ENCODE results near the gene EML1.

Gene EML1

DNA sequence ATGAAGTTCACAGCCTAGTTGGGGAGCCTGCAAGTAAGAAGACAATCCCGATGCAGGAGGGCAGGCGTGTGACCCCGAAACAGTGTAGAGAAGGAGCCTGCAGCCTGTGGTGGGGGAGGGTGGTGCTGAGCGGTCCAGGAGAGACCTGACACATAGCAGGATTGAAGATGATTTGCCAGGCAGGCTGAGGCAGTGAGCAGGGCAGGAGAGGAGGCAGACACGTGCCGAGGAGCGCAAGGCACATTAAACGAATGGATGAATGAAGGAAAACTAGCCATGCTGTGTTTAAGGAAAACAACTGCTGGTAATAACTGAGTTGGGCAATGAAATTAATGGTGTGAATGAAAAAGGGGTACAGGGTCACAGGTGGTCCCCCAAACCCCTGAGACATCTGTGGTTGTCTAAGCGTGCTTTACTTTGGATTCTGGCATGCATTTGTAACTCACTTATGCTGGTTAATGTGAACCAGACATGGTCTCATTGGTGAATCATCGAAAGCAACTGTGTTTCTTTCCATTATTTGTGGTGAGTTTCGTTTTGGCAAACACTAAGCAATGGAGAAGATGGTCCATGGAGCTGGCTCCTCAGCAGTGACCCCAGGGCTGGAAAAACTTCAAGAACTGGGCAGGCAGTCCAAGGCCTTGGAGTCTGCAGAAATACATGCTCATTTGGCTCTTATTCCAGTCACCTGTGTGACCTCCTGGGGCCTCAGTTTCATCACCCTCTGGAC is 175.1 kb downstream of the EML1 start:
- no peak for DNase-seq (ENCODE audit: low read depth)

DNA sequence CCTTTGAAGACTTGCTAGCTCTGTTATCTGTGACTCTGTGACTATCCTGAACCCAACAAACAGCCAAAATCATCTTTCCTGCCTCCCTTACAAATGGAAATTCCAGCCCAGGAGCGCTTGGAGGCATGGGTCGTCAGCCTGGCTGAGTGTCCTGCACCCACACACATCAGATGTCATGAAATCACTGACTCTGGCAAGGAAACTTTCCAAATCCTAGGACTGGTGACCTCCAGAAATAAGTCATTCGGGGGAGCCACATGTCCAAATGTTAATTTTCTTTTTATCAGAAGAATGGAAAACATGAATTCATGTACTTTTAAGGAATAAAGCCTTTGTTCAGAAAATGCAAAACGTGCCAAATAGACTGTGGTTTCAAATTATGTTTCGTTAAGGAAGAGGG is 175.7 kb downstream of the EML1 start:
- DNase-seq (ENCODE audit: low read depth), result no peak

DNA sequence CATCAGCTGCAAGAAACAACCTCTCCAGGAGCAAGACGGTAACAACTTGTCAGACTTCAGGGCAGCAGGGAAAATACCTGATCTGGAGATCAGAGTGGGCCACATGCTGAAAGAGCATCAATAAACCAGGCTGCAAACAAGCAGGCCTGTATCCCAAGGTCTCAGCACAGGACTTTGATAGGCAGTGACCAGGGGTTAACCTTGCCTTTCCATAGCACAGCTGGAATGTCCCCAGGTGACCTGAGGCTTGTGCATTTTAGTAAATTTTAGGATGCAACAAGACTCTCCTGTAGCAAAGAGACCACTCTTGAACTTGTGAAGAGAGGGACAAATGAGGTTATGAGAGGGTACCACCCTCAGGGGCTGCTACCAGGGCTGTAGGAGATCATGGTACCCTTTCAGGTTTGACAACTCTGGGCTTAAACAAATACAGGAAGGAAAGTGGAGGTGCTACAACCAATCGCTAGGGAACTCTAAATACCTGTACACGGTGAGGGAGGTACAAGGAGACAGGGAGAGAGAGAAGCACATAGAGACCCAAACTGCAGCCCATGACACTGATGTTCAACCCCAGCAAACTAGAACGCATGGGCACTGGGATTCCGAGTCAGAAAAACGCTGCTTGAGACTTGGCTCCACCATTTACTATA is 176.6 kb downstream of the EML1 start:
- DNase-seq (ENCODE audit: low read depth), result no peak

DNA sequence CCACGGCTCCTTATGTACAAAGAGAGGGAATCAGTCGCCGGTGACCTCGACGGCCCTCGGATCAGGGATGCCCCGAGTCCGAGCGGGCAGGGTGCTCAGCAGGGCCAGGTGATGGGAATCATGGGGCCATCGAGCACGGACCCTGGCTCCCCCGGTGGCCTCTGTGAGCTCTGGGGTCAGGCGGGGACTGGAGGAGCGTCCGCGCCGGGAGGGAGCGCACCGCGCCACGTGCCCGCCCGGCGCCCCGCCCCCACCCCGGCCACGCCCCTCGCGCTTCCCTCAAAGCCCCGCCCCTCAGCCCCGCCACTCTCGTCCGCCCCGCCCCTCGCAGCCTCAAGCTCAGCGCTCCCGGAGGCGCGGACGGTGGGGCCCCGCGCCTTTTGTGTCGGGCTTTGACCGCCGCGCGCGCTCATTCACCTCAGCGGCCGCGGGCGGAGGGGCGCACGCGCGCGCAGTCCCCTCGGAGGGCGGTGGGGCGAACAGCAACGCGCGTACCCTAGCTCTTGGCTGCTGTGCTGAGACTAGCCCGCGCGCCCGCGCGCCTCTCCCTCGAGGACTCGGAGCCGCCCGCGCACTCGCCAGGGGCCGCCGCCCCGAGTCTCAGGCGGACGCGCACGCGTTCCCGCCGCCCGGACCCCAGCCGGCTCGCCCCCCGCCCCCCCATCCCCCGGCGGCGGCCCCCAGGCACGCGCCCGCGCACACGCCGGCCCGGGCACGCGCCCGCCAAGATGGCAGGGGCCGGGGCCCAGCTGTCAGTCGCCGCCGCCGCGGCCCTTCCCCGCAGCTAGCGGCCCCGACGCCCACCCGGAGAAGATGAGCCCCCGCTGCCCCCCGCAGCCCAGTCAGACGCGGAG is 178.1 kb downstream of the EML1 start:
- DNase-seq (ENCODE audit: low read depth), result peak; percentile 70

DNA sequence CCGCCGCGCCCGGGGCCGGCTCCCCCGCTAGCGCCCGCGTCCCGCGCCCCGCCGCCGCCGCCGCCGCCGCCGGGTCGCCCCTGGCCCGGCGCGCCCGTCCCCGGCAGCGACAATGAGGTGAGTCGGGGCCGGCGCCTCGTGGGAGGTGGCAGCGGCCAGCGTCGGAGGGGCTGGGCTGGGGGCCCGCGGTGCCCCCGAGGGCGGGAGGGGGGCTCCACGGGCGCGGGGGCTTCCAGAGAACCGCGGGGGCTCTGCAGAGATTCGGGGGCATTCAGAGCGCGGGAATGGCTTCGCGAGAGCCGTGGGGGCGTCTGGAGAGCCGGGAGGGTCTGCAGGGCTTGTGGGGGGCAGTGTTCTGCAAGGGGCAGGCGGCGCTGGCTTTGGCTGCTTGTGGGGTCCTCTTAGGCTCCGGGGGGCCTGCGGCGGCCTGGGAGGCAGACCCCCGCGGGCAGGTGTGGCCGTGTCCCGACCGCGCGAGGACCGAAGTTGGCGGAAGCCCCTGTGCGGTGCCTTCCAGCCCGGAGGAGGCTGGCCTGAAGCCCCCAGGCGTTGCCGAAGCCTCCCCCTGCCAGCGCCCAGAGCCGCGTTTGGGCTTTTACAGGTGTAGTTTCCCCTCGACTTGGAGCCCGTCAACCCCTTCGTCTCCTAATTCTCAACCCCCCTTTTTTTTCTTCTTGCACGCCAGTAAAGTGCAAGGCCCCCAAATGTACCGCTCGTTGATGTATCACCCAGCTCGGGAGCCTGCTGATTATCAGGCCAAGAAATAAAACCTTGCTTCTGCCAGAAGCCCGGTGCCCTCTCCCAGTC is 178.9 kb downstream of the EML1 start:
- peak; percentile 4 for DNase-seq (ENCODE audit: low read depth)

DNA sequence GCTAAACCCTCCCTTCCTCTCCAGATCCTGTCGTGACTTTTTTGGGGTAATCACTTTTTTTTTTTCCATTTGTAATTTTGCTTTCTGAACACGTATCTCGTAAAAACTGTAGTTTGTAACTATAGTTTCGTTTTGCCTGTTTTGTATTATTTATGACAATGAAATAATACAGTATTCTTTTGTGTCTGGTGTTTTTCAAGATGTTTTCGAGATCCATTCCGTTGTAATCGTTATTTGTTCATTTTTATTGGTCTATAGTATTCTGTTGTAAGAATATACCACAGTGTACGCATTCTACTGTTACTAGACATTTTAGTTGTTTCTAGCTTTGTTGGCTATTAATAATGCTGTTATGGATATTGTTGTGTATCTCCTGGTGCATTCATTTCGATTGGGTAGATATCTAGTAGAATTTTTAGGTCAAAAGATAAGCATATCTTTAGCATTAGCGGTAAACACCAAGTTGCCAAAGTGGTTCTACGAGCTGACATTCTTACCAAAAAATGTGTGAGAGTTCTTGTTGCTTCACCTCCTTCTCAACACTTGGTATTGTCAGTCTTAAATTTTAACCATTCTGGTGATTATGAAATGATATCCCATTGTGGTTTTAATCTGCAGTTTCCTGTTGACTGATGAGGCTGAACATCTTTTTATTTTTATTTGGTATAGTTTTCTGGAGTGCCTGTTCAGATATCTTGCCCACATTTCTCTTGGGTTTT is 179.7 kb downstream of the EML1 start:
- DNase-seq (ENCODE audit: low read depth), result no peak

DNA sequence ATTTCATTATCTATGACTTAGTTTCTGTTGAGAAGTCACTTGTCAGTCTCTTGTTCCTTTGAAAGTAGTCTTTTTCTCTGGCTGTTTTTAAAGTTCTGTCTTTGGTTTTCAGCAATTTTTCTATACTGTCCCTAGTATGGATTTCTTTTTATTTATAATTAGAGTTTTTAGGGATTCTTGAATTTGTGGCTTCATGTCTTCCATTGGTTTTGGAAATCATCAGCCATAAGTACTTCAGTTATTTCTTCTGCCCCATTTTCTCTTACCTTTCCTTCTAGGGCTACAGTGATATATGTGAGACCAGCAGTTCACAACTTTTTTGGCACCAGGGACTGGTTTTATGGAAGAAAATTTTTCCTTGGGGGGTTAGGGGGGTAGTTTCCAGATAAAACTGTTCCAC is 182.0 kb downstream of the EML1 start:
- DNase-seq (ENCODE audit: low read depth), result no peak

DNA sequence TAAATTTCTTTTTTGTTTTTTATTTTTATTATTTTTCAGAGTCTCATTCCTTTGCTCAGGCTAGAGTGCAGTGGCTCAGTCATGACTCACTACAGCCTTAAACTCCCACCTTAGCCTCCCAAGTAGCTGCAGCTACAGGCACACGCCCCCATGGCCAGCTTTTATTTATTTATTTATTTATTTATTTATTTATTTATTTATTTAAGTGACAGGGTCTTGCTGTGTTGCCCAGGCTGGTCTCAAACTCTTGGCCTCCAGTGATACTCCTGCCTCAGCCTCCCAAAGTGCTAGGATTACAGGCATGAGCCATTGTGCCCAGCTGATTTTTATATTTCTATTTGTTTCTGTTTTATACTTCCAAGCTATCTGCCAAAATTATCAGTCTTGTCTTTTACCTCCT is 182.8 kb downstream of the EML1 start:
- DNase-seq (ENCODE audit: low read depth), result no peak

DNA sequence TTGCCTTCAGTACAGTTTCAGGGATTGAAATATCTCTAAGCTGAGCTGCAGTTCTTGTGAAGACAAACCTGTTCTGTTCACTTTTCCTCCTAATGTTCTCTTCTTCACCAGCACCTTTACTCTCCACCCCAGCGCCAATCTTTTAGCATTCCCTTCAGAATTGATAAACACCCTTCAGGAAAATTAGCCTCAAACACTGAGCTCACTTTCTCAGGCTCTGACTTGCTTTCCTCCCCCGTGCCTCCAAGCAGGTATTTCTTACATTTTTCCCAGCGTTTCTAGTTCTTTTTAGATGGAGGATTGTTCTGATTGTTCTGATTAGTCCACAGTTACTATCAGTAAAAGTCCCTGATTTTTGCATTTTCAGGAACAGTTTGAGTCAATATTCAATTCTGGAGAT is 183.5 kb downstream of the EML1 start:
- DNase-seq (ENCODE audit: low read depth), result no peak

DNA sequence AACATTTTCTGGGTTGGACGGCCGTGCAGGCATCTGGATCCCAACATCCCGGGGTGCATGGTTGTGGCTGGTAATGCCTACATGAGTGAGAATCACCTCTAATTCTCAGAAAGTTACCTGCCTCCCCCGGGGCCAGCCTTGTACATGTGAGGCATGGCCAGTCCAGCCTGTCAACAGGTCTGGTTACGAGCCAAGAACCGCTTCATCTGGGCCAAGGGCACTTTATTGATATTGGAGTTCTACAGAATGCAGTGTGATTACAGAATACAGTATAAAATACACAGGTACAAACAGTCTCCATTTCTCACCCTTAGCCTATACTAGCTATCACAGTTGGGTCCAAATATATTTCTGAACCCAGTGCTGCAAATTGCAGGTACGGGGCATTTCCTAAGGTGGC is 187.1 kb downstream of the EML1 start:
- no peak for DNase-seq (ENCODE audit: low read depth)

DNA sequence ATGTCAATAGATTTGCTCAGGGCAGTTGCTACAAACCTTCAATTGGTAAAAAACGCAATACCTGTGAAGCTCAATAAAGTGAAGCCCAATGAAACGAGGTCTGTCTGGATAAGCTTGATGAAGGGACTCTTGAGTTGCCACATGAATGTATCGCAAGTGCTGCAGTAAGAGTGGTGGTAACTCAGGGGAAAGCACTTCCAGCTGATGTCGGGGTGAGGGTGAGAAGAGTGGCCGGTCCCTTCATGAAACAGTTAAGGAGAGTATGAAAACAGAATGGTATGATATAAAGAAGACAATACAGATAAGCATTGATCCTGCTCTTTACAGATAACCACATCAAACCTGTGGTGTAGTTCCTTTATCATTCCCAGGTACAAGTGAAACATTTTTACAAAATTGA is 188.6 kb downstream of the EML1 start:
- DNase-seq (ENCODE audit: low read depth), result no peak

DNA sequence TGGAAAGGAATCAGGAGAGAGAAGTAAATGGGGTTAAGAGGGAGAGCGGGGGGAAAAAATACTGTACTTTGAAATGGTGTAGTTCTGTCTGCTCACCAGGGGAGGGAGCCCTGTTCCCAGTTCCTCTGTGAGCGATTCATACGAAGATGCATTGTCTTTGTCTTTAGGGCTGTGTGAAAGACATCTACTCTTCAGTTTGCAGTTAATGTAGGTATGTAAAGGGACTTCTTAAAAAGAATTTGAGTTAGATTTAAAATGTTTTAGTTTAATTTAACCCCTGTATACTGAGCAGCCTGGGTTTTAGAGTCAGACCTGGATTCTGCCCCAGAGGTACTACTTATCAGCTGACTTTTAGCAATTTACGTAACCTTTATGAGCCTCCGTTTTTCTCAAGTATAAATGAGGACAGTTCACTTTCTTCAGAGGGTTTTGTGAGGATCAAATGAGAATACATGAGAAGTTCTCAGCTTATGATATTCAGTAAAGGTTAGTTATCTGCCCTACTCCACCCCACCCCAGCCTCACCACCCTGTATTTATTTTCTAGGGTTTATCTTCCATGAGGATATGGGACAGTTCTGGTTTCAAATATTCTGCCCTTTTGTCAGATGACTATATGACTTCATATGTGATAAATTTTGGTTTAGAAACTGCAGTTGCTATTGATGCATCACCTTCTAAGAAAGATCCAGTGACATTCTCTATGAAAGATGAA is 189.5 kb downstream of the EML1 start:
- DNase-seq (ENCODE audit: low read depth), result peak; percentile 32

DNA sequence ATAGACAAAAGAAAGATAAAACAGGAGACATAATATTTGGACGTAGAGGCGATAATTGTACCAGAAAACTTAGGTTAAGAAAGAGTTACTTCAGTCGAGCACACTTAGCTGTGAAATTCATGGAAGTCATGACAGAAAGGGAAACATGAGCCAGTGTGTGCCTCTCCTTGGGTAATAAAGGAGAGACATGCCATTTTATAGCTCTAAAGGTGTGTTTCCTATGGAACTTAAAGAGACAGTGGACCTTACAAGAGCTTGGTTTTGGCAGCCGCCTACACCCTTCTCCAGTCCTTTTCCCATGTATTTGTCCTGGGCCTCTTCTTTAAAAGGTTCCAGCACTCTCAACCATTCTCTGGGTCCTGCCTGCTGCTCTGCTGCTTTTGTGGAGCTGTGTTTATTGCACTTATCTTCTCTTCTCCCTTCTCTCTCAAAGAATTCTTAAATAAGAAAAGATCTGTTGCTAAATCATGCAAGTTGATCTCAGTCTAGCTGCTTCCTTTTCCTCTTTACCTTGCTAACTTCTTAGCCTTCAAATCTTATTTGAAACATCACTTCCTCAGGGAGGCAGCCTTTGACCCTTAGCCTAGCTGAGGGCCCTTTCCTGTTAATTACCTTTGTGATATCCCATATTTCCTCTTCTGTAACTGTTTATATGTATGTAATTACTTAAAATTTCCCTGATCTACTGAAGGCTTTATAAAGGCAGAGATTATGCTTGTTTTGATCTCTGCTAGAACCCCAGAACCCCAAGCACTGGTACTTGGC is 190.2 kb downstream of the EML1 start:
- DNase-seq (ENCODE audit: low read depth), result no peak

DNA sequence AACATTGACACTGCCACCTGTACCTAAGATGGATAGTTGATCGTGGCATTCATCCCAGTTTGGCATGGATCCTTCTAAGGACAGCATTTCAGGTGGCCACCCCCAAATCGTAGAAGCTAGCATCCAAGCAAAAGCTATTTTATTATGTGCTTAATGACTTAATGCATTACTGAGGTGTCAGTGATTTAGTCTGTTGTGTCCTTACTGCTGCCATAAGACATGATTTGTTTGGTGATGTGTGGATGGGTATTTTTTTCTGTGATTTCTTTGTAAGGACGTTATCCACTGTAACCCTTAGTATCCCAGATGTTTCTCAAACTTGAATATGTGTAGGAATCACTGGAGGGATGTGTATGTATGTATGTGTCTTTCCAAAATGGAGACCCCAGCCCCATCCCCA is 190.8 kb downstream of the EML1 start:
- DNase-seq (ENCODE audit: low read depth), result no peak

DNA sequence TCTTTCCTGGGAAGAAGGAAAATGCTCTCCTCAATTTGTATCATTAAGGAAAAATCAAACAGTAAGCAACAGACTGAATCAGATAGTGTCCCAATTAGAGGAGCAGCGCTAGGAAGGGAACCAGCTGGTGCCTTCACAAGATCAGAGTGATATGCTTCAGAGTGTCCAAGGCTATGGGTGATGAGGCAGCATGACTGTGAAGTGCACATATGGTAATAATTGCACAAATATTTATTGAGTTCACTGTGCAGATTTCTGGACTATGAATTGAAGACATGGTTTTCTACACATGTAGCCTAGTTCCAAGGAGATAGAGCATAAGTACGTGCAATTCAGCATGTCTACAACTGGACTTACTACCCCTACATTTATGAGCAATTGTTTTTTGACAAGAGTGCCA is 193.2 kb downstream of the EML1 start:
- DNase-seq (ENCODE audit: low read depth), result no peak

DNA sequence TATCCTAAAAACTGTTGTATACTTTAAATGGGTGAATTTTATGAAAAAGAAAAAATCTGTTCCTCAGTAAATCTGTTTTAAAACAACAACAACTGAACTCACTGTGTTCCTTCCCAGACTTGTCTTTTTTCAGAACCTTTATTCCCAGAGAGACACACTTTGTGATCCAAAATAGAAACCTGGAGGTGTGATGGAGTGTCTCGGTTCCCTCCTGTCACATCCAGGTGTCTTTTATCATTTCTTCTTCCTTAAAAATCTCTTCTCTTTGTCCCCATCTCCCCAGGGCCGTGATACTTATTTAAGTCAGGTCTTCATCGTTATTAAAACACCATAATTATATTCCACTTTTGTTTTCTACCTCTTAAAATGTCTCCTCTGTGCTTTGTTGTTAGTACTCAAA is 195.8 kb downstream of the EML1 start:
- DNase-seq (ENCODE audit: low read depth), result no peak

DNA sequence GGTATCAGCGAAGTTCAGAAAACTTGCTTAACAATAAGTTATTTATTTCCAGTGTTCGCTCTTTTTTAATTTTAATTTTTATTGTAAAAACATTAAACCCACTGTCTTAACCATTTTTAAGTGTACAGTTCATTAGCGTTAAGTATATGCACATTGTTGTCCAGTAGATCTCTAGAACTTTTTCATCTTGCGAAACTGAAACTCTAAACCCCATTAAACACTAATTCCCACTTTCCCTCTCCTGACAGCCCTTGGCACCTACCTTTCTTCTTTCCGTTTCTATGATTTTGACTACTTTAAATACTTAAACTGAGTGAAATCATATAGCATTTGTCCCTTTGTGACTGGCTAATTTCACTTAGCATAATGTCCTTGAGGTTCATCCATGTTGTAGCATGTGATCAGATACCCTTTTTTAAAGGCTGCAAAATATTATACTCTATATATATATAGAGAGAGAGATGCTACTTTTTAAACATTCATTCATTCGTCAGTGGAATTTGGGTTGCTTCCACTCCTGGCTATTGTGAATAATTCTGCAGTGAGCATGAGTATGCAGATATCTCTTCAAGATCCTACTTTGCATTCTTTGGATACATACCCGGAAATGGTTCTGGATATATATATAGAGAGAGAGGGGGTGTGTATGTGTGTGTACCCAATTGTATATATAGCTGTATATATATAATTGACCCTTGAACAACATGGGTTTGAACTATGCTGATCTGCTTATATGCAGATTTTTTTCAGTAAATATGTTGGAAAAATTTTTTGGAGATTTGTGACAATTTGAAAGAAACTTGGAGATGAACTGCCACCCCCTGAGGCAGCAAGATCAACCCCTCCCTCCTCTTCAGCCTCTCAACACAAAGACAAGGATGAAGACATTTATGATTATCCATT is 197.3 kb downstream of the EML1 start:
- DNase-seq (ENCODE audit: low read depth), result no peak

DNA sequence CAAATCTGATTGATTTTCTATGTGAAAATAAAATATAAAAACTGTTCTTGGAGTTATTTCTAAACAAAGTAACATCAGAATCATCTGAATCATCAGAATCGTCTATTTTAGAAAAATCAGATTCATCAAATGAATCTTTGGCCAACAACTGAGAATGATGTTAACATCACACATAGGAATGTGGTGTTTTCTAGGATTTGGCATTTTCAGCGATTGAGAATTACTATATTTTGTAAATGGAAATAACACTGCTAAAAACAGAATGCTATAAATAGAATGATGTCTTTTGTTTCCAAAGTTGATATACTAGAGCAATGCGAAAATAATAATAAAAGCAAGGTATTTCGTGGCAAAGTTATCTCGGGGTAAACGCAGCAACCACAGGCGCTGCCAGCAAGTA is 198.1 kb downstream of the EML1 start:
- no peak for DNase-seq (ENCODE audit: low read depth)
